Adrenal gland (tissue), 5 donors: Measurements from ENCODE around the gene ZCCHC8.
"Not testable (repeated sequence)": the region's sequence is repeated elsewhere in the genome, so short reads cannot be mapped to it uniquely, and the experiment has no call there.

ENCODE experiments used
- POLR2A ChIP-seq, 2 donors: fragments of 450-650 bp; IDR thresholded peaks; one replicate each; pipeline ENCODE4 v1.6.1; 2017; ENCODE audit warnings: antibody characterized with exemption in 2 of 2, mild to moderate bottlenecking in 2 of 2, moderate library complexity in 1 of 2
- TF ChIP-seq, protein P1 (sequence below), 6 experiments: fragments of 450-650 bp in 4 of 6; fragments of 200-600 bp in 2 of 6; sonication (generic) in 1 of 6; IDR thresholded peaks; 1 replicate in 5 of 6; 2 replicates in 1 of 6; pipeline versions ENCODE4 v1.5.1 to v1.8.0; 2016 to 2021; ENCODE audit warnings: antibody characterized with exemption in 6 of 6, mild to moderate bottlenecking in 2 of 6, moderate library complexity in 1 of 6
- donor health status: DM: no; HTN: no; CAD: no.

DNA sequence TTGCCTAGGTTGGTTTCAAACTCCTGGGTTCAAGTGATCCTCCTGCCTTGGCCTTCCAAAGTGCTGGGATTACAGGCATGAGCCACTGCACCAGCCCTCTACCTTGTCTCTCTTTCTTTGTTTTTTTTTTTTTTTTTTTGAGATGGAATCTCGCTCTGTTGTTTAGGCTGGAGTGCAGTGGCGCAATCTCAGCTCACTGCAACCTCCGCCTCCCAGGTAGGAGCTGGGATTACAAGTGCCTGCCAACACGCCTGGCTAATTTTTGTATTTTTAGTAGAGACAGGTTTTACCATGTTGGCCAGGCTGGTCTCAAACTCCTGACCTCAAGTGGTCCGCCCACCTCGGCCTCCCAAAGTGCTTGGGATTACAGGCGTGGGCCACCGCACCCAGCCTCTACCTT lies 61.9 kb downstream of the ZCCHC8 start:
- TF ChIP-seq, protein P1, sequence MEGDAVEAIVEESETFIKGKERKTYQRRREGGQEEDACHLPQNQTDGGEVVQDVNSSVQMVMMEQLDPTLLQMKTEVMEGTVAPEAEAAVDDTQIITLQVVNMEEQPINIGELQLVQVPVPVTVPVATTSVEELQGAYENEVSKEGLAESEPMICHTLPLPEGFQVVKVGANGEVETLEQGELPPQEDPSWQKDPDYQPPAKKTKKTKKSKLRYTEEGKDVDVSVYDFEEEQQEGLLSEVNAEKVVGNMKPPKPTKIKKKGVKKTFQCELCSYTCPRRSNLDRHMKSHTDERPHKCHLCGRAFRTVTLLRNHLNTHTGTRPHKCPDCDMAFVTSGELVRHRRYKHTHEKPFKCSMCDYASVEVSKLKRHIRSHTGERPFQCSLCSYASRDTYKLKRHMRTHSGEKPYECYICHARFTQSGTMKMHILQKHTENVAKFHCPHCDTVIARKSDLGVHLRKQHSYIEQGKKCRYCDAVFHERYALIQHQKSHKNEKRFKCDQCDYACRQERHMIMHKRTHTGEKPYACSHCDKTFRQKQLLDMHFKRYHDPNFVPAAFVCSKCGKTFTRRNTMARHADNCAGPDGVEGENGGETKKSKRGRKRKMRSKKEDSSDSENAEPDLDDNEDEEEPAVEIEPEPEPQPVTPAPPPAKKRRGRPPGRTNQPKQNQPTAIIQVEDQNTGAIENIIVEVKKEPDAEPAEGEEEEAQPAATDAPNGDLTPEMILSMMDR (IDR thresholded peaks at IDR 0.05), result not testable (repeated sequence)
- TF ChIP-seq POLR2A (IDR thresholded peaks at IDR 0.05), result not testable (repeated sequence)
